Activated T-cell treated with anti-CD3 and anti-CD28 coated beads for 1 hour (primary cell): ENCODE measurements around the gene GMDS.

Source experiments
- DNase-seq: peaks from one replicate; pipeline ENCODE4 v3.0.0-alpha.2; 2020; ENCODE audit warnings: low read depth

The GMDS gene

GRCh38 chr6:1800845-1801244 is 444.6 kb downstream of the GMDS start:
- DNase-seq, result no peak

DNA sequence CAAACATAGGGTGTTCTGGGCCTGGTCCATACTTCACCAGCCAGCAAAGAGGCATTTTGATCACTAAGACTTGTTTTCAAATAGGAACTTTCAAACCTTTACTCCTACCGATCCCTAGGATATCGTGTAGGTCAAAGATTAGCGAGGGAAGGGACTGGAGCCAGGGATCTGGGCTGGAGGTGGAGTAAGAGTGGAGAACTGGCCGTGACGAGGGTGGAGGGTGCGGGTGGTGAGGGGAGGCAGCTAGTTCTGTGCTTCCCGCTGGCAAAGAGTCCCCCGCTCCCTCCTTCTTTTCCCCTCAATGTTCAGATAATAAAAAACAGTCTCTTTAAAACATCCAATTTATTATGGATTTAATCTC is 446.5 kb downstream of the GMDS start:
- DNase-seq, result no peak

GRCh38 chr6:1798303-1798964 is 447.0 kb downstream of the GMDS start:
- DNase-seq, result no peak

DNA sequence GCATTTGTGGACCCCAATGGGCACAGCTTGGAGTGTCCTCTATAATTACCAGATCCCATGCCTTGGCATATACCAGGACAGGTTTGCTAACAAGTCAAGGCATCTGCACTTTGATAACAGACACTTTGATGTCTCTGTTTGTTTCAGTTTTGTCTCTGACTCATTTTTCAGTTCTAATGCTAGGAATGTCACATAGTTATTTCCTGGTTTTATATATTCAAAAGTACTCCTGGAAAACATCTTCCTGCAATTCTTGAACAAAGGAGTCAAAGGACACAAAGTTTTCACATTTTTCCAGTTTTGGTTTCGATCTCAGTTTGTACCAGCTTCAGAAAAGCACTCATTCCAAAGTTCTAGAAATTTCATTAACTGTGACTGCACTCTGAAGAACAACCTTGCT is 447.6 kb downstream of the GMDS start:
- DNase-seq, result no peak

DNA sequence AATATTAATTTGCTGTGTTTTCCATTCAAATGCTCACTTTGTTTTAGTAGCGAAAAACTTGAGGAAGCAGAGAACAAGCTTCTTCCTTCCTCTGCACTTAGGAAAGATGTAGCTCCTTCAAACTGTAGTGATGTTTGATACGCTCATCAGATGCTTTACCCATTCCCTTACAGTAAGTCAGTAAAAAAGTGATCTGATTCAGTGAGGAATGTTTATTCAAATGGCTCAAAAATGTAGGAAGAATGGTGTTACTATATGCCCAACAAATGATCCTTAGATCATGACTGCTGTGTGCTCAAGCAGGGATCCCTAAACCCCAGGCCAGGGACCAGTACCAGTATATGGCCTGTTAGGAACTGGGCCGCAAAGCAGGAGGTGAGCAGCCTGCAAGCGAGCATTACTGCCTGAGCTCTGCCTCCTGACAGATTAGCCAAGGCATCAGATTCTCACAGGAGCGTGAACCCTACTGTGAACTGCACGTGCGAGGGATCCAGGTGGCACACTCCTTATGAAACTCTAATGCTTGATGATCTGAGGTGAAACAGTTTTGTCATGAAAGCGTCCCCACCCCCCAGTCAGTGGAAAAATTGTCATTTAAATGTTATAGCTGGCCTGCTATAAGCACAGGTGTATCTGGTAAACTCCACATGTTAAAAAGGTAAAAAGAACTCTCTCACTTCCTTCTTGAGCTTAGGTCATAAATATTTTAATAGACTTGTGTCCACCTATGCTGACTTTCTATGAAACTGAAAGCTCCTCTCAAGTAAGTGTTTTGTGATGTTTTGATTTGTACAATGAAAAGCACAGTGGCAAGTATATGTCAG is 448.5 kb downstream of the GMDS start:
- DNase-seq, result no peak

DNA sequence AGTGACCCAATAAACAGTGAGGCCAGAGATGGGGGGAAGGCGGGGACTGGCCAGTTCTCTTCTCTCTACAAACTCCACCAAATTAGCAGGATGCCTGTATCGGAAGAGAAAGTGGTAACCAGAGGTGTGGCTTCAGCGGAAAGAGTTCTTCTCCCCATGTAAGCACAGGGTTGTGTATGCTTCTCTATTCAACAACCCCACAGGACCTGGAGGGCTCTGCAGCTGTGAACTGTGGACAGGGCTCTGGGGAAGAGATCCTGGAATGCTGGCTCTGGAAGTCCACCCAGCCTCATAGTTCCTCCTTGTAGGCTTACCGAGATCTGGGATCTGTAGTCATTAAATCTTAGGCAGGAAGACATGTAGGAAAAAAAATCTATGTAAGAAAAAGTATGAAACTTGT is 449.5 kb downstream of the GMDS start:
- DNase-seq, result no peak

- no peak for DNase-seq
Observed at GRCh38 chr6:1792989-1793388, 452.4 kb downstream of the GMDS start.

DNA sequence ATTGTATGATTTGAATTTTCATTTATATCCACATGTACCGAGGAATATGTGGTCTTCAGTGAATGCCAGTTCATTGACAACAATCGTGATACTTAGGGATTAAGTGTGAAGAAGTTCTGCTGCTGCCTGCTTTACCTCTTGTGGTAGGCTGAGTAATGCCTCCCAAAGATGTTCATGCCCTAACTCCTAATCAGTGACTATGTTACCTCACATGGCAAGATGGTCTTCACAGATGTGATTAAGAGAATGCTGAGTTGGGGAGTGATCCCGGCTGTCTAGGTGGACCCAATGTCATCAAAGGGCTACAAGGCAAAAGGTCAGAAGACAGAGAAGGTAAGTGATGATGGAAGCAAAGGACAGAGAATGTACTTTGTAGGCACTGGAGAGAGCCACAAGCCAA is 454.7 kb downstream of the GMDS start:
- no peak for DNase-seq

DNA sequence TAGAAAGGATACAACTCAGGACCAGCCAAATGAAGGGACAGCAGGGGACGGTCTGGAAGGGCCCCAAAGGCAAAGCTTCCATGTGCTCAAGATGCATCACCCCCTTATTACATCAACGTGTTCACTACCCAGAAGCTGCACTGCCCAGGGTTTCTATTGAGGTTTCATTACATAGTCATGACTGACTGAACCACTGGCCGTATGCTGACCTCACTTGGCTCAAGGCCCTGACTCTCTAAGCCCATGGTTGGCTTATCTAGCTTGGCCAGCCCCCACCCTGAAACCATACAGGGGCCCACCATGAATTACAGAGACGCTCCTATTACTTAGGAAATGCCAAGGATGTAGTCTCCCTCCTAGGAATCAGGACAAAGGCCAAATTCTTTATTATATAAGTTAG is 456.3 kb downstream of the GMDS start:
- no peak for DNase-seq

DNA sequence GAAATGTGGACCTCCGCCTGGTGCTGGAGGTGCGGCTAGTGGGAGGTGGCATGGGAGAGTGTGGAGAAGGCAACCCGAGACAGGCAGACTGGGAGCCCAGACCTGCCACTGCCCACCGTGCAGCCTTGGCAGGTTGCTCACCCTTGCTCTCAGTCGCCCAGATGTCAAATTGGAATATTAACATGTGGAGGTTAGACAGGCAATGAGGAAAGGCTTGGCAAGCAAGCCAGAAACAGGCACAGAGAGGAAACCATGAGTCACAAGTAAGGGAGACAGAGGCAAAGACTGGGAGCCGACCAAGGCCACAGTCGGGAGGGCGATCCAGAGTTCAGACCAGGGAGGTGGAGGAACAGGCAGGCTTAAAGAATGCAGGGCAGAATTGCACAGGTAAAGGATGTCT is 457.5 kb downstream of the GMDS start:
- no peak for DNase-seq

- DNase-seq, result no peak
Observed at GRCh38 chr6:1786455-1787453, 458.7 kb downstream of the GMDS start.

DNA sequence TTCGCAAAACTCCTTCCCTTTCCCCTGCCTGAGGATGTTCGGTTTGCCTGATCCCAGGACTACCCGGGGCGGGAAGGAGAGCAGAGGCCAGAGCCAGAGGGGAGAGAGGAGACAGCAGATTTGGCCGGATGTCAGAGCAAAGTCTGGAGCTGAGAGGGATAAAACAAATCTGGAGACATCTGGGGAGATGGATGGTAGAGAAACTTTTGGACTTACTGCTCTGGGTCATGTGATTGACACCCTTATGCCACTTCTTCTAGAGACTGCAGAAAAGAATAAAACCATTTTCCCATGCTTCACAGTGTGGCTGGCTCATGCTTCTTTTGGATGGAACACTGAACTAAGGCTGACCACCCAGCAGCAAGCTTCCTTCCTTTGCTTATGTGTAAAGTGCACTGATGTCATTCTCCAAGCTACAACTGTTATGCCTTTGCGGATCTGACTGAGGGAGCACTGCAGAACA is 461.0 kb downstream of the GMDS start:
- DNase-seq, result no peak

DNA sequence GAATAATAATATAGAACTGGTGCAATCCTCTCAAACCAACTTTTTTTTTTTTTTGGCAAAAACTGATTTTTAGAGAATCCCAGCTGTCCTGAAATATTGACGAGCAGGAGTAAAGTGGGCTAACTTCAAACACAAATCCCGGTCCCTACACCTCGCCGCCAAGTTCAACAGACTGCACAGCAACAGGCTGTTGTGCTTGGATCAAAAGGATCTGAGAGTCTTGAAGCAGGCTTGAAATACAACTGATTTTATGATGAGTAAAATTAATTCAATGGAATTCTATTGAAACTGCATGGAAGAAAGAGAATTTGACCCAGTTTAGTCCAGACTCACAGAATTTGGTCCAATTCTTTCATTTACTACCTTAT is 463.6 kb downstream of the GMDS start:
- DNase-seq, result no peak

GRCh38 chr6:1781152-1781816 is 464.1 kb downstream of the GMDS start:
- no peak for DNase-seq

- no peak for DNase-seq
Observed at GRCh38 chr6:1780251-1780867, 465.0 kb downstream of the GMDS start.

GRCh38 chr6:1778686-1779235 is 466.6 kb downstream of the GMDS start:
- DNase-seq, result no peak

DNA sequence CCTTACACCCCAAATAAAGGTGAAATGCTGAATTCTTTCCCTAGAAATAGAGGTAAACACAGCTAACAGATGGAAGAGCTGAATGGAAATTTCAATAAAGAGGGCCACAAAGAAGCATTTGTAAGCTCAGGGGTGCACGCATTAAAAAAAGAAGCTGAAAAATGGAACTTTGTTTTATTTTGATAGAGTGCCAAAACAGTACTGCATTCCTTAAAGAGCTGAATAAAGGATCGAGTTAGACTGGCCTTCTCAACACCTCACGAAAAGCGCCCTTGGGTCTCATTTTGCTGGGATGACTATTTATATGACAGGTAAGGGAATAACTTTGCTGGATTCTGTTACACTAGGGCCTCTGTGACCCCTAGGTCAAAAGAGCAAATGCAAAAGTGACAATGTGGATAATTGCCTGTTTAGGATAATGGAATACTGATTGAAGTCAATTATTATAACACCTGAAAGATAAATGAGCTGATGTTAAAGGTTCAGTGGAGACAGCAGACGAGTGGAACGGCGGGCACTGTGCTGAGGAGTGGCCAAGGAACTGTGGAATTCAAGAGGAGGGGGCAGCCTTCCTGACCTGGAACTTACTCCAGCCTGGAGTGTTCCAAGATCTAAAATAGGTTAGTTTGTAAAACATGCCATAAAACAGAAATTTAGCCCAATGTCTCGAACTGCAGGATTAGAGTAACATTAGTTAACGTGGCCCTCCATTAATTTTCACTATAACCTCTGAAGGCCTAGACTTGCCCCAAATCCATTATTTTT is 467.3 kb downstream of the GMDS start:
- no peak for DNase-seq

- no peak for DNase-seq
Observed at GRCh38 chr6:1775441-1775840, 470.0 kb downstream of the GMDS start.

DNA sequence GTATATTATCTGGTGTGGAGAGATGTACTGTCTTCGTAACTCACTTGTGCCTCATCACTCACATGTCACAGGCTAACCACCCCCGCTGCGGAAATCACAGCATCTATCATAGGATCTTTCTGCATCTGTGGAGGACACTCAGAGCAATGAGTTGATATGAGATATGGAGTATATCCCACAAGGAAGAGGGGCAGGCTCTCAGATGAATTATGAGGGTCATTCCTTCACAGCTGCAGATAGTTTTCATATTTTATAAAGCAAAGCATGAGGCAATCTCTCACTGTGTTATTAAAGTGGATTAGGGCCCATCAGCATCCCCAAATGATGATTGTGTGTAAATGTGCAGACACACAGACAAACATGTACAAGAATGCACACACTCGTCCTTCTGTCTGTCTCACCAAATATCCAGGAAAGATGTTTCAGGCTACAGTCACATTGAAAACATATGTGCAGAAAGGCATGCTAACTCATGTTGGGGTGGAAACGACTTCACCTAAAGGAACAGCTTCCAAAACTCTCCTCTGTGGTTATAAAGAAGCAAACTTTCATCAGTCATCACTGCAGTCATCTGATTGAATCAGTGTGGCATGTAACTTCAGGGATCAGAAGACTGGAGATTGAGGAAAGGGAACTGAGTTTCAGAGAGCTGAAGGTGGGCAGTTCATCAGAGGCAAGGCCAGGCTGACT is 471.0 kb downstream of the GMDS start:
- DNase-seq, result no peak

DNA sequence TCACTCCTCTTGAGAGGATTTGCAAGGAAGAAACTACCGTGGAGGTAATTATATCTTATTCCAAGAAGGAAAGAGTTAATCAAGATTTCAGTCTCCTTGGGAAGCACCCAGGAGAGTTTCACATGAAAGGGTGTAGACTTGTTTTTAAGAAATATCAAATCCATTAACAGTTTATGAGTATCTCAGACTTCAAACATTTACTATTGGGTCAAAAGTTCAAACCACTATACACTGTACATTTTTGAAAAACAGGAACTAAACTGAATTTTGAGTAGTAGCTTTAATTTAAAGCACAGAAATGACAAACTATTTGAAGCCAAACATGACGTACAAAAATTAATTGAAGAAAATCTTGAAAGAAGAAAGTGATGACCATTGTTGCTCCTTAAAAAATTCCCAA is 471.7 kb downstream of the GMDS start:
- no peak for DNase-seq
